Activated T-helper 1 cell treated with Interleukin-2 at 50 U/mL for 16 hours (primary cell): Measurements from ENCODE around the gene PHF21A.

Experiments used
- DNase-seq: peaks from one replicate; pipeline ENCODE4 v3.0.0-alpha.2; 2020; ENCODE audit warnings: low read depth

PHF21A gene

DNA sequence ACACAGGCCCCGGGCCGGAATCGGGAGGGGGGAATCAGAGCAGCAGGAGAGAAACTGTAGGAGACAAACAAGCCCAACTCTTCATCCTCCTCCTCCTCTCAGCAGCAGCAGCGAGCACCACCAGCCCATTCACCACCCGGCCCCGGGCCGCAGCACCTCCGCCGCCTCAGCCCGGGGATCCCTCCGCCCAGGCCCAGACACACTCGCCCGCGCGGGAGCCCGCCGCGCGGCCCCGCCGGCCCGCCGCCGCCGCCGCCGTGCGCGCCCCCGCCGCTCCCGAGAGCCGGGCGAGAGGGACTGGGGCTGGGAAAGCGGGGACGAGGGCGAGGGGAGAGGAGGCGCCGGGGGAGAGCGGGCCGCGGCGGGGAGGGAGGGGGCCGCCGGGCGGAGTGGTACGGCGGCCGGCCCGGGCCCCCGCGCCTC, at the start of gene PHF21A:
Gene PHF21A, minus strand, starts transcription at position 154 of the 423 bp plus-strand sequence. CDS start 37,235 bp downstream, outside the sequence.
- peak; percentile 81 for DNase-seq

DNA sequence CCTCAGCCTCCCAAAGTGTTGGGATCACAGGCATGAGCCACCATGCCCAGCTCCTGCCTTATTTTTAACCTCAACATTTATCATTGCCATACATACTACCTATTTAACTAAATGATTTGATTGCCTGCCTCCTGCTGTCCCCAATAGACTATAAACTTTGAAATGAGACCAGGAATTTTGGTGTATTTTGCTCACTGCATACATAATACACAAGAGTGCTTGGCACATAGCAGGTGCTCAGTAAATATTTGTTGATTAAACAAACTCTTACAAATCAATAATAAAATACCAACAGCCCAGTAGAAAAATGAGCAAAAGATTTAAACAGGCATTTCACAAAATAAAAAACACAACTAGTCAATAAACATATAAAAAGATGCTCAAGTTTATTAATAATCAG, 49.5 kb upstream of the PHF21A start:
- no peak for DNase-seq

DNA sequence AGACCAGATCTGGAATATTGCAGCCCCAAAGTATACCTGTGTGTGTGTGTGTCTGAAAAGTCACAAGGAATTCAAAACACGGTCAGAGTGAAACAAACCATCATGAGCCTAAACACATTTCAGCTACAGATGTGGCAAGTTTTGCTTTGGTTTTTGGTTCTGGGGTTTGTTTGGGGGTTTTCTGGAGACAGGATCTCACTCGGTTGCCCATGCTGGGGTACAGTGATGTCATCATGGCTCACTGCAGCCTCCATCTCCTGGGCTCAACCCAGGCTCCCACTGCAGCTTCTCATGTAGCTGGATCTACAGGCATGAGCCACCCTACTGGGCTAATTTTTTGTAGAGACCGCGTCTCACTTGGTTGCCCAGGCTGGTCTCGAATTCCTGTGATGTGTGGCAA, 41.4 kb upstream of the PHF21A start:
- DNase-seq, result no peak

DNA sequence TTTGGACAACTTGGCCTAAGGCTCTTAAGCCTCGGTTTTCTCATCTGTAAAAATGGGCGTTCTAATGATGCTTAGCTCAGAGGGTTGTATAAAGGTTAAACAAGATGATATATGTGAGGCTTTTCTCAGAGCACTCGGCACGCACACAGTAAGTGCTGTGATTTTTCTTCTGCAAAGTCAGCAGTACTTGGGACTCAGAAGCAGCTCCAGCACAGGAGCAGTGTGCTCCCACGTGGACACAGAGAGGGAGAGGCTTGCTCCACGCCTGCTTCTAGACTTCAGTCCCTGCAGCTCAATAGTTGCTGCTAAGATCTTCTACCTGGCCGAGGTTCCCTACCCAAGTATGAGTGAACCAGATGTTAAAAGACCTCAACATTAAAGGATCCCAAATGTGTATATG, 39.9 kb upstream of the PHF21A start:
- DNase-seq, result no peak

DNA sequence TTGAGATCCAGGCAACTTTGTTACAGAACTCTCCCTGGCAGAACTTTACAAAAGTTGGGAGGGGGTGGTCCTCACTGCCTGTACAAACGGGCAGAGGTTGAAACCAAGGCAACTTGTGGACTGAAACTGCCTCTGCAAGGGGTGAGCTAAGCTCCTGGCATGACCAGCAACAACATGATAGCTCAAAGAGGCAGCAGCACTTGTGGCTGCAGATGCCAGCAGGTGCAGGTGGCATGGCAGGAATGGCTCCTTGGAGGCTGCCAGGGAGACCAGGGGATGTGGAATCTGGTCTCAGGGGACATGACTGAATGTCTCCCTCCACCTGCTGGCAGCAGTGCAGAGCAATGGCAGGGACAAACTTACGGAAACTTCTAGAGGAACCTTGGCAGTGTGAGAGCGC, 38.8 kb upstream of the PHF21A start:
- no peak for DNase-seq

DNA sequence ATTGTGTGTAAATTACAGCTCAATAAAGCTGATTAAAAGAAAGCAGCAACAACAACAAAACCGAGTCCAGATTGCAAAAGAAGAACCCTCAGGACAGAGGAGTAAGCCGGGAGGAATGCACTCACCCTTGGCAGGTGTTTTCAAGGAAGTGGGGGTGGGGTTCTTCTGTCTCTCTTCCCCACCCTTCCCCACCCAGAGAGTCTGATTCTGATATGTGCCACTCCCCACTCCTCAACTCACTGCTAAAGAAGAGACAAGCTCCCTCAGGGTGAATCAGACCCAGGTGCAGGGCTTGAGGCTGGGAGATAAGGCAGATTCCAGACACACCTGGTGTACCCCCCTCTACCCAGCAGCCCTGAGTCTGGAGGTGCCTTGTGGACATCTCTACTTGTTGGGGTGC, 38.4 kb upstream of the PHF21A start:
- no peak for DNase-seq

DNA sequence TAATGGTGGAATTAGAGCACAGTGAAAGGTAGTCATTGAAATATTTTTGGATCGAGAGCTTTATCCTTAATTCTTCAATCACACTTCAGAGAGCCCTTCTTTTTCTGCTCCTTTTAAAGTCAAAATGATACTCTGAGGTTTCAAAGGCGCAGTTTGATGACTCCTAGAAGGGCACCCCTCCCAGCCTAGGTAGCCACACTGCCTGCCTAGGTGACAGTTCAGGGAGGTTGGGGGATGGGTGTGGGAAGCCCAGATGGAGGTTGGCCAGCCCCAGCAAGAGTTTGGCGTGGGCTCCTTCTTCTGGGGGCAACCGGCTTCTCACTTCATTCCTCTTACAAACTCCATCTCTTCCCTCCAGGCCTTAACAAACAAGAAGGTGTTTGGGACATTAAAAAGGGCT, 28.6 kb upstream of the PHF21A start:
- no peak for DNase-seq

DNA sequence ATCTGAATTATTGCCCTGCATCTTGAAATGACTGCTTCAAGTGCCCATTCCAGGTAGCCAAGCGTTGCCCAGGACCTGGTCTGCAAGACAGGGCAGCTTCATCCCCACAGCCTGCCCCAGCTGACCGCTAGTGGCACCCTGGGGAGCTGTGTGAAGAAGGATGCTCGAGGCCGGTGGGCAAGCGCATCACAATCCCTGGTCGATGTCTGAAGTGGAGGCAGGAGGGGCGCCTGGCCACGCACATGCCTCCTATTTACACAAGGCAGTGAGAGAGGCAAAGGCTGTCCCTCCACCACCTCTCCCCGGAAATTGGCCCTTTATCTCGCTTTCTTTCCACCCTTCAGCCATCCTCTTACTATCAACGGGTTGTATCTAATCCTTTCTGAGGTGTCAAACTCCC, 28.1 kb upstream of the PHF21A start:
- DNase-seq, result no peak

DNA sequence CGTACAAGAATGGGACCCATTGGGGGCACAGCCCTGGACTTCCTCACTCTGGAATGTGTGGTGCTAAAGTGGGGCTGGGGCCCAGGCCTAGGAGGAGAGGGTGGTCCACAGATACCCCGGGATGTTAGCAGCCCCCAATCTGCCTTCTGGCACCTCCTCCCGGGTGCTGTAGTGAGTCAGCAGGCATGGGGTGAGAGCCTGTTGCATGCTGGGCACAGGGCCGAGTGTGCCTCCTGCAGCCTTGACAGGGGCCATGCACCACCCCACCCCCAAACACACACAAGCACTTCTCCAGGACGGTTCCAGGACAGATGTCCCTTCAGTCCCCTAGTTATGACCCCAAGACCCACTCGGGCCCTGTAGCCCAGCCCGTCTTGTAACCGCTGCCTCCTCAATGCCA, 23.5 kb upstream of the PHF21A start:
- no peak for DNase-seq

DNA sequence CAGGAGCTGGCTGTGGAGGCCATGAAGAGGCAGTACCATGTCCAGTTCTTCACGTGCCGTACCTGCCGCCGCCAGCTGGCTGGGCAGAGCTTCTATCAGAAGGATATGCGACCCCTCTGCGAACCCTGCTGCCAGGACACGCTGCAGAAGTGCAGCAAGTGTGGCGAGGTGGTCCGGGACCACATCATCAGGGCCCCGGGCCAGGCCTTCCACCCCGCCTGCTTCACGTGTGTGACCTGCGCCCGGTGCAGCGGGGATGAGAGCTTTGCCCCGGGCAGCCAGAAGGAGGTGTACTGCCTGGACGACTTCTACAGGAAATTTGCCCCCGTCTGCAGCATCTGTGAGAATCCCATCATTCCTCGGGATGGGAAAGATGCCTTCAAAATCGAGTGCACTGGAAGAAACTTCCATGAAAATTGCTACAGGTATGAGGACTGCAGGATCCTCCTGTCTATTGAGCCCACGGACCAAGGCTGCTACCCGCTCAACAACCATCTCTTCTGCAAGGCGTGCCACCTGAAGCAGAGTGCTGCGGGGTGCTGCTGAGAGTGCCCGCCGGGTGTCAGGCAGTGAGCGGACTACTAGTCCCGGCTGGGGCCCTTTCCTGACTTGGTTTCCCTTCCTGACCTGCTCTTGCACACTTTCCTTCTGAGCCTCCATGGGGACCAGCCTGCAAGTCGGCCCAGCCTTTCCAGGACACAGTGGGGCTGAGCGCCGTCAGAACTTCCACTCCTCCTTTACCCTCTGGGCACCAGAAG, 22.0 kb upstream of the PHF21A start:
- DNase-seq, result no peak

DNA sequence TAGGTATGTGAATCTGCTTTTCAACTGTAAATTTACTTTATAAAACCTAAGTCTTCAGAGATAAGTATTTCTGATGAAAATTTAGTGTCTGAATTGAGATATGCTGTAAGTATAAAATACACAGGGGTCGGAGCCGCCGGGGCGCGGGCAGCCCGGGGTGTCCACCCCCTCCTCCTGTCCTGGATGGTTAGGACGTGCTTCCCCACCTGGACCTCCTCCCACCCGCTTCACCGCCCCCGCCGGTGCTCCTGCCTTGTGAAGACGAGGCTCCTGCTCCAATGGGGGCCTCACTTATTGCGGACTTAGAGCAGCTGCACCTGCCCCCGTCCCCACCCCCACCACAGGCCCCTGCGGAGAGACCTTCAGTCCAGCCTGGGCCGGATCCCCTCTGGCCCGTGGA, 21.3 kb upstream of the PHF21A start:
- DNase-seq, result no peak

DNA sequence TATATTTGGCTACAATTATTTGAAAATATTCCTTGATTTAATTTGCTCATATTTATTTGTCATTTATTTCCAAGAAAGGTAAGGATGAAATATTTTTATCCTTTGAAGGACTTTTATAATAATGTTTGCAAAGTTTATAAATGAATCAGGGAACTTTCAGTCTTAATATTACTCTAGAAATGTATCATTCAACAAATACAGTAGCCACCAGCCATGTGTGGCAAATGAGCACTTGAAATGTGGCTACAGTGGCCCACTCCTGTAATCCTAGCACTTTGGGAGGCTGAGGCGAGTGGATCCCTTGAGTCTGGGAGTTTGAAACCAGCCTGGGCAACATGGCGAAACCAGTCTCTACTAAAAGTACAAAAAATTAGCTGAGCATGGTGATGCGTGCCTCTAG, 20.3 kb upstream of the PHF21A start:
- DNase-seq, result no peak

DNA sequence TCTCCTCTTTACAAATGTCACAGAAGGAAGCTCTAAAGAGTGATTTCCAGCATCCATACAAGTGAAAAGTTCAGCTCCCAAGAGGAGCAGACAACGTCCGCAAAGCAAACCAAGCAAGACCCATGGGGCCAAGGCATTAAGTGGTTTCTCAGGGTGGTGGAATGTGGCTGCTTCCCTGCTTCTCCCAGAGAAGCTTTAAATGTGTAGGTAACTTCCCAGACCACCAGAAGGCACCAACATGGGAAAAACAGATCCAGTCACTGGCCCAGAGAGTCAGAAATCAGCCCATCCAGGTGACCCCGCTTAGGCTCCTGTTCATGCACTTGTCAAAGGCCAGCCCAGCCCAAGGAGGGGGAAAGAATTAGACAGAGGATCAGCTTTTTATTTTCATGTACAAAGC, 13.3 kb upstream of the PHF21A start:
- DNase-seq, result no peak

DNA sequence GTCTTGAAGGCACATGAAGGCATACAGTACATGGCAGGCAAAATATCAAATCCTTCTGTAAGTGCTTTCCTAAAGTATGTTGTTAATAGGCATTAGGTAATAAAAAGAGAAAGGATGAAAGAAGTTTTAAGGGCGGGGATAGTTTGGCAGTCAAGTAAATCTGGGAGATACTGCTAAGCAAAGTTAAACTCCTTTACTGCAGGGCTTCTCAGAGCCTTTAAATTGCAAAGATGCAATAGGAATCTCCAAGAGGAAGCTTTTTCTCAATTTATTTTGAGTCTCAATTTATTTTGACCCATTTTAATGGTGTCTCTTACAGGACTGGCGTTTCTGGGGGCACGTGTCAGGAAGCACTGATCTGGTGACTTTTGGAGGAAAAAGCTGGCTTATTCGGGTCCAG, 12.8 kb upstream of the PHF21A start:
- DNase-seq, result no peak

DNA sequence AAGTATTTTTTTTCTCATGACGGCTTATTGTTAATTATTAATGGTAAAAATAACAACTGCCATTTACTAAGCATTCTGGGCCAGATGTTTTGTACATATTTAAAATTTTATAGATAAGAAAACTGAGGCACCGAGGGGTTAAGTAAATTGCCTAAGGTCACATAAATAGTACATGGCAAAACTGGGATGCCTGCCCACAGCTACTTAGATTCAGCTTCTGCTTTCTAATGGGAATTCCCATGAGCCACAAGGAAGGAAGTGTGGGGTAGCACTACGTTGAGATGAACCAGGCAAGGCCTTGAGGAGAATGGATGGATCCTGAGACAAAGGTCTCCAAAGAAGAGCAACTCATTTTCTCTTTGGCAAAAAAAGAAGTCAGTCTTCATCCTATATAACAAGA, 11.9 kb upstream of the PHF21A start:
- DNase-seq, result no peak

DNA sequence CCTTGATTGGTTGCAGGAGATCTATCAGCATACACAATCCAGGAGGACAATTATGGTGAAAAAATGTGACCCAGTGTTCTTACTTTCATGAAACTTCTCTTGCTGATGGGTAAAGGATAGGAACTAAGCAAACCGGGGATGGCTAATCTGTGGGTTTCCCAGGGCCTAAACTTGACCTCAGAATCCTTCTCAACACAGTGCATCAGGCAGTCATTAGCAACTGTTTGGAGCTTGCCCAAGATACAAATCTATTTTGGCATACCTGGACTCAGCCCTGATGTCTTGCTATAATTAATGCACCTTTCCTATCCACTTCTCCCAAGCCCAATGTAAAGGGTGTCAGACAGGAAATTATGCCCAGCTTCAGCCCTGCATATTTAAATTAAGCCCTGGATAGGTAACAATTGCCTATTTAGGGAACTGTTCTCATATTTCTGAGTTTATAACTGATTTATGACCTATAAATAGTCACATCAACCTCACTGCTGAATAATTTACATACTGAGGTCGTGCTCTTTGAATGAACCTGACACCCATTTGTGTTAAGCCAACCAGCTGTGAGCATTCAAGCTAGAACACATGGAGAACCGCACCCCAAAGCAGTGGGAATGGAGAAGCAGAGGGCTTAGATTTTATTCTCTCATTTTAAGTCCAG, 9.2 kb upstream of the PHF21A start:
- no peak for DNase-seq

DNA sequence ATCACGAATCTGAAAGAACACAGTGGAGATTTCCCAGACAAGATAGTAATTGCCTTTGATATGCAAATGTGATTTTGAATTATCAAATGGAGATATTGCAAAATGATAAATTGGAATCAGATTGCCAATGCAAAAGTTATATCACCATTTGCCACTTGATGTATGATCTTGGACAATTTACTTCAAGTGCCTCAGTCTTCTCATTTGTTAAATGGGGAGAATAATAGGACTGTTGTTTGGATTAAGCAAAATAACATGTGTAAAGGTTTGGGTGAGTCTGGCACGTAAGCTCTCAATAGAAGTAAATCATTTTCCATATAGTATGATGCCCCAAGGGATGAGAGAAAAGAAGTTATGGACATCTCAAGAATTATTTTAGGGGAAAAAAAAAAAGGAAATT, 7.9 kb upstream of the PHF21A start:
- DNase-seq, result no peak

DNA sequence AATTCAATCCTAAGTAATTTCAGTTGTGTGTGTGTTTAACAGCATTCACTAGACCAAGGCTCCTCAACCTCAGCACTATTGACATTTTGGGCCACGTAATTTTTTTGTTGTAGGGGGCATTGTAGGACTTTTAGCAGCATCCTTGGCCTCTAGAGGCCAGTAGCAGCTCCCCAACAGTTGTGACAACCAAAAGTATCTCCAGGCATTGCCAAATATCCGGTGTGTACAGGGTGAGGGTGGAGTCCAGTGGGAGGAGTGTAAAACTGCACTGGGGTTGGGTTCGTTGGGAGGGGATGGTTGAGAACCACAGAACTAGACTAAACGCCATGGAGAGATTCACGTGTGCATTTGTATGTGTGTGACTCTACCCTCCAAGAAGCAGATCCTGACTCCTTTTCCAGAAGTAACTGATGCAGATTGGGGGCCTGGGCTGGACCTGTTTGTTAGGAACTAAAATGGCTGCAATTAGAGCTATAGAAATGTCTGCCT, 5.9 kb upstream of the PHF21A start:
- DNase-seq, result peak; percentile 29

DNA sequence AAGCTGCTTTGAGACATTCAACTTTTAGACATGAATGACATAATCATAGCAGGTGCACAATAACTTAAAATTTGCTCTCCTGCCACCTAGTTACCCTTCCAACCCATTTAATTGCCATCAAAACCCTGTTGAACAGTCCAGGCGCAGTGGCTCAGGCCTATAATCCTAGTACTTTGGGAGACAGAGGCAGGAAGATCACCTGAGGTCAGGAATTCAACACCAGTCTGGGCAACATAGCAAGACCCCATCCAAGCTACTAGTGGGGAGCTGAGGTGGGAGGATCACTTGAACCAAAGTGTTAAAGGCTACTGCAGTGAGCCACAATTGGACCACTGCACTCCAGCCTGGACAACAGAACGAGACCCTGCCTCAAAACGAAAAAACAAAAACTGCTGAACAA, 4.0 kb upstream of the PHF21A start:
- no peak for DNase-seq

DNA sequence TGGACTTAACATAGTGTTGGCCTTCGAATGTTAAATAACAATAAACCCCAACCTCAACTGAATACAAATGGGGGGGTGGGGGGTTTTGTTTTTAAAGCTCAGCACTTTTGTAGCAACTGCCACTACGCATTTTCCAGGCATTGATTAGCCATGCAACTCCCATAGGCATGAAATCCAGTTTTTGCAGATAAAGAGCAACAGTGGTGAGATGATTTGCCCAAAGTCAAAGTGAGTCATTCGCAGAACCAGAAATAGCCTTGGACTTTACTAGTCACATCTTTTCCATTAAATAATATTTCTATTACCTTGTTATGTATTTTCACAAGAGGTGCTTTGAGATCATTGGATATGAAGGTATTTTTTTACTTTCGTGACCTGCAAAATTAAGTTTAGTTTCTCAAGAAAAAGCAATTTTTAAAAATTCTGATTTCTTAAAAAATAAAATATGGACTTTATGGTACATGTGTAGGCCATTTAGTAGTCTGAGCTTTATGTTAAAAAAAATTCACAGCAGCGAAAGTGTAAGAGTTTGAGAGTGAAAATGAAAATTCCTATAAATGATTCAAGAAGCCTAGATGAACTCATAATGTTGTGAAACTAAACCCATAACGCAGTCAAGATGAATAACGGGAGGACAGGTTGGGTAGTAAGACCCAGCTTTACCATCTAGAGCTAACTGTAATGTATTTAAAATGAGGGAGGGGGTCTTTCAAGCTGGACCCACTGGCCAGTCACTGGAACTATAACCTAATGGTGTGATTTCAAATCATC, 1.9 kb upstream of the PHF21A start:
- no peak for DNase-seq

DNA sequence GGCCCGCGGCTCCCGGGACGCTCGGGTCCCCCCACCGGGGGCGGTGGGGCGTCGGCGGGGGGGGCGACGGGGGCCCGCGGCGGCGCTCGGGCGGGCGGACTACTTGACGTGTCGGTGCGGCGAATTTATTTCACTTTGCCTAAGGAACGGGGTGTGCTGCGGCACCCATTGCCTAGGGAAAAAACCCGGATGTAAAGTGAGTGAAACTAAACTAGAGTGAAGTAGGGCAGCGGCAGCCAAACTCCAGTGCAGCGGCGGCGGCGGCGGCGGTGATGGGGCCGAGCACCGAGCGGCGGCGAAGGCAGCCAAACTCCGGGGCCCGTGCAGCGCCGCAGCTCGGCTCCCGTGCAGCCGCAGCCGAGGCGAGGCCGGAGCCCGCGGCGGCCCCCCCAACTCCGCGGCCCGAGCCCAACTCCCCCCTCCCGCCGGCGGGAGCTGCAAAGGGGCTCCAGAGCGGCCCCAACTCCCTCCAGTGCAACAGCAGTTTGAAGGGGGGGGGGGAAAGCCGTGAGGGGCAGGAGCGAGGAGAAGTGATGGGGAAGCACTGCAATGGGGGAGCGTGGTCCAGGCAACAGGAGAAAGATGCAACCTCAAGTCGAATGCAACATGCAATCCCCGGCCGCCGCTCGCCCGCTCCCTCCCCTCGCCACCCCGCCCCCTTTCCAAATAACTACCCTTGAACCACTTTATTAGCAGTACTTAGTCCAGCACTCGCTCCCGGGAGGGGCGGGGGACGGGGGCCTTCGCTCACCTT, 647 bp upstream of the PHF21A start:
- peak; percentile 58 for DNase-seq
